HG03039 (cell line): ENCODE measurements around the gene EPB42.
"Not testable (repeated sequence)": the region's sequence is repeated elsewhere in the genome, so short reads cannot be mapped to it uniquely, and the experiment has no call there.

ENCODE experiments used
- ATAC-seq: cut with Tn5 transposase; IDR thresholded peaks from one replicate; pipeline ENCODE4 v1.9.1; 2021; ENCODE audit warnings: mild to moderate bottlenecking, moderate library complexity; ENCODE audit not compliant: unreplicated experiment

Gene EPB42

GRCh38 chr15:43242616-43243015 lies 21.8 kb upstream of the EPB42 start:
- no peak for ATAC-seq

GRCh38 chr15:43241100-43241499 lies 20.3 kb upstream of the EPB42 start:
- ATAC-seq, result no peak

GRCh38 chr15:43239732-43240491 lies 19.1 kb upstream of the EPB42 start:
- no peak for ATAC-seq

- no peak for ATAC-seq
Observed at GRCh38 chr15:43238671-43239131, 17.9 kb upstream of the EPB42 start.

- no peak for ATAC-seq
Observed at GRCh38 chr15:43237842-43238470, 17.1 kb upstream of the EPB42 start.

GRCh38 chr15:43235536-43235935 lies 14.7 kb upstream of the EPB42 start:
- no peak for ATAC-seq

- ATAC-seq, result no peak
Observed at GRCh38 chr15:43232289-43232874, 11.6 kb upstream of the EPB42 start.

- ATAC-seq, result no peak
Observed at GRCh38 chr15:43230640-43231115, 9.9 kb upstream of the EPB42 start.

GRCh38 chr15:43229977-43230376 lies 9.2 kb upstream of the EPB42 start:
- no peak for ATAC-seq

- no peak for ATAC-seq
Observed at GRCh38 chr15:43226436-43227305, 5.9 kb upstream of the EPB42 start.

GRCh38 chr15:43225950-43226255 lies 5.1 kb upstream of the EPB42 start:
- ATAC-seq, result not testable (repeated sequence)

GRCh38 chr15:43225201-43225949 lies 4.6 kb upstream of the EPB42 start:
- no peak for ATAC-seq

GRCh38 chr15:43221422-43221821 lies 604 bp upstream of the EPB42 start:
- ATAC-seq, result no peak

- ATAC-seq, result no peak
Observed at GRCh38 chr15:43219929-43220928, 589 bp downstream of the EPB42 start.

- no peak for ATAC-seq
Observed at GRCh38 chr15:43218908-43219706, 1.7 kb downstream of the EPB42 start.

- no peak for ATAC-seq
Observed at GRCh38 chr15:43215961-43216360, 4.9 kb downstream of the EPB42 start.

- no peak for ATAC-seq
Observed at GRCh38 chr15:43214592-43215295, 6.1 kb downstream of the EPB42 start.

- ATAC-seq, result no peak
Observed at GRCh38 chr15:43214169-43214568, 6.6 kb downstream of the EPB42 start.
